ENCODE data around the gene SMCP. TPM values are rescaled to one million over a fixed set of nuclear protein-coding genes. Genes with fewer than 3 reads are reported as not detected.

Gene SMCP
- total and polyA plus RNA-seq, 2 of the 13 experiments (the other 11 are each of a cell fraction or from before 2014, with no cell fraction given), result not detected

DNA sequence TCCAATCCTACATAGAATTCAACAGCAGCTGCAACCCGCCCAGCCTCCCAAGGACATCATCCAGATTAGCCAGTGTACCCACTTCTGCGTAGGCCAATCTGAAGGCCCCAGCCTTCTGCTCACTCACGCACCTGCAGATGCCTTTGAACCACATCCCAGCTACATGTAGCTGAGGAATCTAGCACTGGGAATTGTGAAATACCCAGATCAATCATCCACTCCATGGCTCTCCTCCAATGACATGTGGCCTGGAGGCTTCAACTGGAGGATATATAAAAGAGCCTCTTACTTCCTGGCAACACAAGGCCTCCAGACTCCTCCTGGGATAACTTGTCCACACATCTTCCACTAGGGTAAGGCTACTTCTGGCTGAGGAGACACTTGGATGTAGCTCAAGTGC is 35.6 kb upstream of the SMCP start, which contains the start of gene LCE6A (continued):
- no peak for TF ChIP-seq HES4 (CRISPR knock-in tag; IDR thresholded peaks at IDR 0.05; ENCODE audit: borderline replicate concordance)

DNA sequence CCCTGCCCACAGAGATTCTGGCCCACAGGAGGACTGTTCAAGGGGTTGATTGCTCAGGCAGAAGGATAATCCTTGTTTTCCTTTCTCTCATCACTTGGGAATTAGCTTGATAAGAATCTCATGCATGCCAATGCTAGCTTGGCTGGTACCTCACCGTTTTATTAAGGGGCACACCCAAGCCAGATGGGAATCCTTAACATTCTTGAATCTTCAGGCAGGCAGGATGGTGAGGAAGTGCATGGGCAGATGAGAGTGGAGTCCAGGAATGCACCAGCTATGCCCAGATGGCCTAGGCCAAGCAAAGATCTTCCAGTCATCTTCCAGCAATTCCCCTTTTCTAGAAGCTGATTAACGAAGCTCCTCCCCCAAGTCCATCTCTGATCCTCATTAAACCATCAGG is 22.5 kb upstream of the SMCP start:
- no peaks in the 10 kb centered on the region for H3K27me3 ChIP-seq (ENCODE audit: control insufficient read depth in 1 of 2, insufficient read depth in 2 of 2, low read length in 2 of 2)
- H3K36me3 ChIP-seq (replicated peaks in 1 of 2; ENCODE audit: control insufficient read depth in 1 of 2, insufficient read depth in 2 of 2, low read length in 2 of 2), result no peaks in the 10 kb centered on the region
- no peaks in the 10 kb centered on the region for H3K79me2 ChIP-seq (ENCODE audit: insufficient read depth, low read length)
- ChIA-PET CTCF (ENCODE audit: low intra/inter-chr PET ratio, low total read pairs) (no interaction called here), POLR2A (no interaction called here)
- H3K9ac ChIP-seq (ENCODE audit: insufficient read depth, low read depth, low read length), result no peak overlapping the region
- FAIRE-seq, result no peak
- no peak for DNase-seq (ENCODE audit: low spot score)
- no peaks in the 10 kb centered on the region for H3K4me1 ChIP-seq (ENCODE audit: insufficient read depth, low read length)
- no peak for ATAC-seq
- no peak overlapping the region for H3K4me3 ChIP-seq (replicated peaks in 1 of 3; ENCODE audit: insufficient read depth in 1 of 3, low read depth in 2 of 3, low read length in 3 of 3)
- no peak overlapping the region for H3K27ac ChIP-seq (ENCODE audit: extremely low read length, insufficient read depth, low read length)
- BruUV-seq (replicated peaks), result no TSS peak
- intact Hi-C loops (cut with micrococcal nuclease; ENCODE audit: unreplicated experiment) (no loop called here), in situ Hi-C loops (cut with HindIII; ENCODE audit: extremely low pct_ligation_motif_present, low pct_unique_long_range_greater_than_20kb) (no loop called here)
- H2AFZ ChIP-seq (ENCODE audit: low read length), result no peak overlapping the region
- H3K9me3 ChIP-seq (ENCODE audit: low read length), result no peaks in the 10 kb centered on the region
- no peak overlapping the region for H3K4me2 ChIP-seq (ENCODE audit: low read depth, low read length)
- H4K20me1 ChIP-seq (ENCODE audit: insufficient read depth, low read length), result no peaks in the 10 kb centered on the region
- 0% methylated on average over 2 of the region's 2 CpGs for WGBS (ENCODE audit: low lambda C conversion rate)
- TF ChIP-seq JDP2 (CRISPR knock-in tag; IDR thresholded peaks at IDR 0.05; ENCODE audit: borderline replicate concordance) (no peak), ETV5 (CRISPR knock-in tag; IDR thresholded peaks at IDR 0.05; ENCODE audit: borderline replicate concordance) (no peak), ZNF543 (CRISPR knock-in tag; IDR thresholded peaks at IDR 0.05) (no peak), HOXD1 (CRISPR knock-in tag; IDR thresholded peaks at IDR 0.05) (no peak), FOXJ3 (CRISPR knock-in tag; IDR thresholded peaks at IDR 0.05; ENCODE audit: borderline replicate concordance) (no peak), ZNF460 (CRISPR knock-in tag; IDR thresholded peaks at IDR 0.05; ENCODE audit: borderline replicate concordance) (no peak), KAT7 (CRISPR knock-in tag; IDR thresholded peaks at IDR 0.05; ENCODE audit: borderline replicate concordance) (no peak), CENPT (CRISPR knock-in tag; IDR thresholded peaks at IDR 0.05; ENCODE audit: low read depth) (no peak)
- TF ChIP-seq, protein P1, sequence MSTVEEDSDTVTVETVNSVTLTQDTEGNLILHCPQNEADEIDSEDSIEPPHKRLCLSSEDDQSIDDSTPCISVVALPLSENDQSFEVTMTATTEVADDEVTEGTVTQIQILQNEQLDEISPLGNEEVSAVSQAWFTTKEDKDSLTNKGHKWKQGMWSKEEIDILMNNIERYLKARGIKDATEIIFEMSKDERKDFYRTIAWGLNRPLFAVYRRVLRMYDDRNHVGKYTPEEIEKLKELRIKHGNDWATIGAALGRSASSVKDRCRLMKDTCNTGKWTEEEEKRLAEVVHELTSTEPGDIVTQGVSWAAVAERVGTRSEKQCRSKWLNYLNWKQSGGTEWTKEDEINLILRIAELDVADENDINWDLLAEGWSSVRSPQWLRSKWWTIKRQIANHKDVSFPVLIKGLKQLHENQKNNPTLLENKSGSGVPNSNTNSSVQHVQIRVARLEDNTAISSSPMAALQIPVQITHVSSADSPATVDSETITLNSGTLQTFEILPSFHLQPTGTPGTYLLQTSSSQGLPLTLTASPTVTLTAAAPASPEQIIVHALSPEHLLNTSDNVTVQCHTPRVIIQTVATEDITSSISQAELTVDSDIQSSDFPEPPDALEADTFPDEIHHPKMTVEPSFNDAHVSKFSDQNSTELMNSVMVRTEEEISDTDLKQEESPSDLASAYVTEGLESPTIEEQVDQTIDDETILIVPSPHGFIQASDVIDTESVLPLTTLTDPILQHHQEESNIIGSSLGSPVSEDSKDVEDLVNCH (CRISPR knock-in tag; IDR thresholded peaks at IDR 0.05), result no peak
- TF ChIP-seq, protein P2, sequence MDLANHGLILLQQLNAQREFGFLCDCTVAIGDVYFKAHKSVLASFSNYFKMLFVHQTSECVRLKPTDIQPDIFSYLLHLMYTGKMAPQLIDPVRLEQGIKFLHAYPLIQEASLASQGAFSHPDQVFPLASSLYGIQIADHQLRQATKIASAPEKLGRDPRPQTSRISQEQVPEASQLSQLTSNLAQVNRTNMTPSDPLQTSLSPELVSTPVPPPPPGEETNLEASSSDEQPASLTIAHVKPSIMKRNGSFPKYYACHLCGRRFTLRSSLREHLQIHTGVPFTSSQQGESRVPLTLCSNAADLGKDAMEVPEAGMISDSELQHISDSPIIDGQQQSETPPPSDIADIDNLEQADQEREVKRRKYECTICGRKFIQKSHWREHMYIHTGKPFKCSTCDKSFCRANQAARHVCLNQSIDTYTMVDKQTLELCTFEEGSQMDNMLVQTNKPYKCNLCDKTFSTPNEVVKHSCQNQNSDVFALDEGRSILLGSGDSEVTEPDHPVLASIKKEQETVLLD (CRISPR knock-in tag; IDR thresholded peaks at IDR 0.05; ENCODE audit: low read depth), result no peak
- TF ChIP-seq, protein P3, sequence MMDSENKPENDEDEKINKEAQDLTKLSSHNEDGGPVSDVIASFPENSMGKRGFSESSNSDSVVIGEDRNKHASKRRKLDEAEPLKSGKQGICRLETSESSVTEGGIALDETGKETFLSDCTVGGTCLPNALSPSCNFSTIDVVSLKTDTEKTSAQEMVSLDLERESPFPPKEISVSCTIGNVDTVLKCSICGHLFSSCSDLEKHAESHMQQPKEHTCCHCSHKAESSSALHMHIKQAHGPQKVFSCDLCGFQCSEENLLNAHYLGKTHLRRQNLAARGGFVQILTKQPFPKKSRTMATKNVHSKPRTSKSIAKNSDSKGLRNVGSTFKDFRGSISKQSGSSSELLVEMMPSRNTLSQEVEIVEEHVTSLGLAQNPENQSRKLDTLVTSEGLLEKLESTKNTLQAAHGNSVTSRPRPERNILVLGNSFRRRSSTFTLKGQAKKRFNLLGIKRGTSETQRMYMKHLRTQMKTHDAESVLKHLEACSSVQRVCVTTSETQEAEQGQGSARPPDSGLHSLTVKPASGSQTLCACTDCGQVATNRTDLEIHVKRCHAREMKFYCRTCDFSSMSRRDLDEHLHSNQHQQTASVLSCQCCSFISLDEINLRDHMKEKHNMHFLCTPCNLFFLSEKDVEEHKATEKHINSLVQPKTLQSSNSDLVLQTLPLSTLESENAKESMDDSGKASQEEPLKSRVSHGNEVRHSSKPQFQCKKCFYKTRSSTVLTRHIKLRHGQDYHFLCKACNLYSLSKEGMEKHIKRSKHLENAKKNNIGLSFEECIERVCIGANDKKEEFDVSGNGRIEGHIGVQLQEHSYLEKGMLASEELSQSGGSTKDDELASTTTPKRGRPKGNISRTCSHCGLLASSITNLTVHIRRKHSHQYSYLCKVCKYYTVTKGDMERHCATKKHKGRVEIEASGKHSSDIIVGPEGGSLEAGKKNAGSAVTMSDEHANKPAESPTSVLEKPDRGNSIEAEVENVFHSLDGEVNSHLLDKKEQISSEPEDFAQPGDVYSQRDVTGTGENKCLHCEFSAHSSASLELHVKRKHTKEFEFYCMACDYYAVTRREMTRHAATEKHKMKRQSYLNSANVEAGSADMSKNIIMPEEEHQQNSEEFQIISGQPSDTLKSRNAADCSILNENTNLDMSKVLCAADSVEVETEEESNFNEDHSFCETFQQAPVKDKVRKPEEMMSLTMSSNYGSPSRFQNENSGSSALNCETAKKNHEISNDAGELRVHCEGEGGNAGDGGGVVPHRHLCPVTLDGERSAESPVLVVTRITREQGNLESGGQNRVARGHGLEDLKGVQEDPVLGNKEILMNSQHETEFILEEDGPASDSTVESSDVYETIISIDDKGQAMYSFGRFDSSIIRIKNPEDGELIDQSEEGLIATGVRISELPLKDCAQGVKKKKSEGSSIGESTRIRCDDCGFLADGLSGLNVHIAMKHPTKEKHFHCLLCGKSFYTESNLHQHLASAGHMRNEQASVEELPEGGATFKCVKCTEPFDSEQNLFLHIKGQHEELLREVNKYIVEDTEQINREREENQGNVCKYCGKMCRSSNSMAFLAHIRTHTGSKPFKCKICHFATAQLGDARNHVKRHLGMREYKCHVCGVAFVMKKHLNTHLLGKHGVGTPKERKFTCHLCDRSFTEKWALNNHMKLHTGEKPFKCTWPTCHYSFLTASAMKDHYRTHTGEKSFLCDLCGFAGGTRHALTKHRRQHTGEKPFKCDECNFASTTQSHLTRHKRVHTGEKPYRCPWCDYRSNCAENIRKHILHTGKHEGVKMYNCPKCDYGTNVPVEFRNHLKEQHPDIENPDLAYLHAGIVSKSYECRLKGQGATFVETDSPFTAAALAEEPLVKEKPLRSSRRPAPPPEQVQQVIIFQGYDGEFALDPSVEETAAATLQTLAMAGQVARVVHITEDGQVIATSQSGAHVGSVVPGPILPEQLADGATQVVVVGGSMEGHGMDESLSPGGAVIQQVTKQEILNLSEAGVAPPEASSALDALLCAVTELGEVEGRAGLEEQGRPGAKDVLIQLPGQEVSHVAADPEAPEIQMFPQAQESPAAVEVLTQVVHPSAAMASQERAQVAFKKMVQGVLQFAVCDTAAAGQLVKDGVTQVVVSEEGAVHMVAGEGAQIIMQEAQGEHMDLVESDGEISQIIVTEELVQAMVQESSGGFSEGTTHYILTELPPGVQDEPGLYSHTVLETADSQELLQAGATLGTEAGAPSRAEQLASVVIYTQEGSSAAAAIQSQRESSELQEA (CRISPR knock-in tag; IDR thresholded peaks at IDR 0.05; ENCODE audit: not compliant biosample characterization), result no peak

All from HepG2 (cell line).